ENCODE measurements around the gene KIFC1.

Gene KIFC1

GRCh38 chr6:33412140-33413009 is 20.8 kb downstream of the KIFC1 start:
- DNase-seq (ENCODE audit: low spot score), result no peak
- peak overlapping the region; percentile 19 to 90 for H3K27ac ChIP-seq
- no peak for TF ChIP-seq CTCF (IDR thresholded peaks at IDR 0.05)
- peak overlapping the region; percentile 95 for H3K4me3 ChIP-seq

GRCh38 chr6:33413241-33414120 is 21.9 kb downstream of the KIFC1 start:
- Histone ChIP-seq H3K27ac (peak overlapping the region in 1 of 2 donors; percentile 19), H3K4me3 (no peak overlapping the region)
- no peak for TF ChIP-seq CTCF (IDR thresholded peaks at IDR 0.05)
- no peak for DNase-seq (ENCODE audit: low spot score)

GRCh38 chr6:33414592-33415271 is 23.1 kb downstream of the KIFC1 start:
- TF ChIP-seq CTCF (IDR thresholded peaks at IDR 0.05), result no peak
- no peak overlapping the region for H3K4me3 ChIP-seq
- no peak overlapping the region for H3K27ac ChIP-seq
- DNase-seq (ENCODE audit: low spot score), result no peak

GRCh38 chr6:33415831-33416230 is 24.2 kb downstream of the KIFC1 start:
- Histone ChIP-seq H3K27ac (no peak overlapping the region), H3K4me3 (no peak overlapping the region)
- no peak for DNase-seq (ENCODE audit: low spot score)
- TF ChIP-seq CTCF (IDR thresholded peaks at IDR 0.05), result no peak

GRCh38 chr6:33416386-33417127 is 24.9 kb downstream of the KIFC1 start:
- H3K27ac ChIP-seq, result peak overlapping the region; percentile 86 to 95
- peak overlapping the region; percentile 74 for H3K4me3 ChIP-seq
- no peak for TF ChIP-seq CTCF (IDR thresholded peaks at IDR 0.05)
- no peak for DNase-seq (ENCODE audit: low spot score)

- TF ChIP-seq CTCF (IDR thresholded peaks at IDR 0.05), result no peak
- peak; percentile 77 for DNase-seq (ENCODE audit: low spot score)
- Histone ChIP-seq H3K27ac (peak overlapping the region; percentile 86 to 95), H3K4me3 (peak overlapping the region; percentile 74)
These were observed 25.7 kb downstream of the KIFC1 start for GRCh38 chr6:33417128-33417902.
